Renal cortex interstitium (tissue), 11 donors: ENCODE measurements around the gene CDC34. TPM values are rescaled to one million over a fixed set of nuclear protein-coding genes. Genes with fewer than 3 reads are reported as not detected.
A peak's percentile ranks its signal among the peaks of the same experiment; 100 is the strongest.

Experiments
- DNase-seq, 11 donors: peaks; one replicate each; pipeline ENCODE4 v3.0.0-alpha.2; 2013; ENCODE audit warnings: low read depth in 9 of 11, low spot score in 4 of 11; ENCODE audit errors: extremely low read depth in 1 of 11
- polyA plus RNA-seq, 3 donors: library from polyadenylated mRNA; unstranded; fragments of 120-200 nt; gene quantifications; one replicate each; pipeline ENCODE4 v1.2.1, GENCODE V29; 2013; ENCODE audit not compliant: insufficient read length in 3 of 3

Gene CDC34
- polyA plus RNA-seq, 3 donors, result 48.3 to 75.3 (median 61.7) TPM

- DNase-seq, result no peak
These were observed 23.3 kb downstream of the CDC34 start for GRCh38 chr19:554817-555216.

- no peak for DNase-seq
These were observed 23.9 kb downstream of the CDC34 start for GRCh38 chr19:555474-555808.

DNA sequence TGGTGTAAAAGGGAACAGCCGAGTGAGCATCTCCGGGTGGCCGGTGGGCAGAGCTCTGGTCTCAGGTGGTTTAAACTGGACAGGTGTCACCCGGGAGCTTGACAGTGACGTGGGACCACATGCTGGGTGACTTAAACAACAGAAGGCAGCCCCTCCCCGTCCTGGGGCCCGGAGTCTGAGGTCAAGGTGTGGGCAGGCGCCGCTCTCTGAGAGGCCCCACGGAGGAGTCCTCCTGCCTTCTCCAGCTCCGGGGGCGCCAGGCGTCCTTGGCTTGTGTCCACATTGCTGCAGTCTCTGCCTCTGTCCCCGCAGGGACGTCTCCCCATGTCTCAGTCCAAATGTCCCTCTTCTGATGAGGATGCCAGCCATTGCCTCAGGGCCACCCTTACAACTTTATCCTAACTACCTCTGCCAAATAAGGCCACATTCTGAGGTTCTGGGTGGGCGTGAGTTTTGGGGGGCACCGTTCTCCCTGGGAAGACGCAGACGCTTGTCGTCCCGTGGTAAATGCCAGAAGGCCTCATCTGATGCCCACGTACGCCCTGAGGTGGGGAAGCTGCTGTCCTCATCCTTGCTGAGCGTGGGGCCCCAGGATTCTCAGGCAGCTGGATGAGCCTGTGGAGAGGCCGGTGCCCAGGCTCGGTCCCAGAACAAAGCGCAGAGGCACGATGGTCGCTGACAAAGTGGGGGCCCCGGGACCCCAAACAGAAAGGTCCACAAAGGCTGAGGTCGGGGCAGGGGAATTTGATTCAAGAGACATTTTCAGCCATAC is 25.2 kb downstream of the CDC34 start:
- DNase-seq, result no peak

DNA sequence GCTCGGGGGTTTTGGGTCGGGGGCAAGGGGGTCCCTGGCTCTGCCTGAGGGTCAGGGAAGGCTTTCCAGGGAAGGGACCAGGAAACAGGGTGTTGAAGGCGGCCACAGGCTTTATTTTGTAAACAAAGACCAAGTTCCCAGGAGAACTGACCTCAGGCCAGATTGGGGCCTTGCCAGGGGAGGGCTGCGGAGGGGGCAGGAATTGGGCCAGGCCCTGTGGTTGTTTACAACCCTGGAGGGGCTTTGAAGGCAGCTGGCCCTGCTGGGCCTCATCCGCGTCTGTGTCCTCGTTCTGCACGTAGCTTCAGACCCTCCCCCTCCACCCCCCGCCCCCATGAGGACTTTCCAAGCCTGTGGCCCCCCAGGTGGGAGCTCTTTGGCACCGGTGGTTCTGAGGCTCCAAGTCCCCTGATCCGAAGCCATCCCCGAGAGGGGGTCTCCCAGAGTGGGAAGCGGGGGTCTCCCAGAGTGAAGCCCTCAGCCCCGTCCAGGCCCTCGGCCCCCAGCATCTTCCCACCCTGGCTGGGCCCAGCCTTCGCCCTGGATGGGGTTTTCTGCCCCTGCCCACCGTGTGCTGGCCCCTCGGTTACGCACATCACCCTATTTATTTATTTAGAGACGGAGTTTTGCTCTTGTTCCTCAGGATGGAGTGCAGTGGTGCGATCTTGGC is 27.3 kb downstream of the CDC34 start:
- no peak for DNase-seq

GRCh38 chr19:560121-560520 is 28.6 kb downstream of the CDC34 start:
- DNase-seq, result no peak

GRCh38 chr19:566403-566802 is 34.8 kb downstream of the CDC34 start:
- no peak for DNase-seq

DNA sequence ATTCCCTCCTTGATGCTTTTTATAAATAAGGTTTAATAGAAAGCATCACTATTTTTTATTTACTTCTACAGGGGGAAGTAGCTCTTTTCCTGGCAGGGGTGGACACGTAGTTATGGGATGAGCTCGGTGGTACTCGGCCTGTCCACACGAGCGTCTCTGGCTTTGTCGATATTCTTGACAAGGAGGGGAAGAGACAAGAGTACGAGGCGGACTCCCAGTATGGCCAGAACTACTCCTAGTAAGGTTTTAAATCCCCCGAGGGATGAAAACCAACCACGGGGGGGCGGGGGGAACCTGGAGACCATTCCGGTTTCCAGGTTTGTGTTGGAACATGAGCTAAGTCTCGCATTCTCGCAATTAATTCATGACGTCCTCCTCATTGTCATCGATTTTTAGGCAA is 35.3 kb downstream of the CDC34 start:
- DNase-seq, result no peak

- no peak for DNase-seq
These were observed 35.8 kb downstream of the CDC34 start for GRCh38 chr19:567296-567900.

GRCh38 chr19:570251-570686 is 38.7 kb downstream of the CDC34 start:
- no peak for DNase-seq

DNA sequence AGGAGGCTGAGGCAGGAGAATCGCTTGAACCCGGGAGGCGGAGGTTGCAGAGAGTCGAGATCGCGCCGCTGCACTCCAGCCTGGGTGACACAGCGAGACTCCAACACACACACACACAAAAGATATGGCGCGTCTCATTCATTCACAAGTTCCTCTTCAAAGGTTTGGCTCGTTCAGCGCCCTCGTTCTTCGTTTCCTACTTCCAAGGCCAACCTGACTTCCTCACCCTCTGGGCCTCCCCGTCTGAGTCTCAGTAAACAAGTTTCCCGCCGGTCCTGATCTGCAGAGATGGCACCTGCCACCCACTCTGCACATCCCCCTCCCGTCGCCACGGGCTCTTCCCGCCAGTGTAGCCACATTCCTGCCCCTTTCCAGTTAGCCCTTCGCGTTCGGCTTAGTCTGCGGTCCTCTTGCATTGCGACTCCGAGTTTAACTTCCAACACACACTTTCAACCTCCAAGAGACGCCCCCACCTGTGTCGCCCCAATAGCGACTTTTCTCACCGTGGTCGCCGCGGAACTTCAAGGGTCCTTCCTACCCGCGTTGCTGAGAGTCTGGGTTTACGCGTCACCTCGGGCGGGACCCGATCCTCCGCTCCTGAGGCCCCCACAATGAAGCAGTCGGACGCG is 39.5 kb downstream of the CDC34 start:
- peak in 1 of 11 donors; percentile 37 for DNase-seq

DNA sequence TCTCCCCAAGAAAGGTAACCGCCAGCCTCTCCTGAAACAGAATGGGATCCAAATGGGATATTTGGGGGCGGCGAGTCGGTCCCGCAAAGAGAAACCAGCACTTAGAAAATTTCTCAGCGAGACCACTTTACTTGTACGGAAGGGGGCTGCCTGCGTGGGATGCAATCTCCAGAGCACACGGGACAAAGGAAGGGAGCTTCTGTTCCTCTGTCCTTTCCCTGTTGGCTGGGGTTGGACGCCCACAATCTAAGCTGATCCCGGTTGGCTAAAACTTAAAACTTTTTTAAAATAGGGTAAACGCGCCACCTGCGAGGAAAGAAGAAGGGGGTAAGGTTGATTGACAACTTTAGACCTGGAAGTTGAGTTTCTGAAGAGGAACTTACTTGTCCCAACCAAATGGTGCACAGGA is 40.0 kb downstream of the CDC34 start:
- DNase-seq, result peak in 1 of 11 donors; percentile 47

- peak; percentile 93 to 98 (median 96) for DNase-seq
These were observed 40.7 kb downstream of the CDC34 start, which contains the start of gene BSG for GRCh38 chr19:572140-572742. Gene BSG, plus strand, starts transcription at chr19:572596. Its CDS starts 39 bp downstream, at chr19:572635.

- peak in 1 of 11 donors; percentile 38 for DNase-seq
These were observed 41.4 kb downstream of the CDC34 start for GRCh38 chr19:572743-573518.

GRCh38 chr19:573519-573825 is 41.9 kb downstream of the CDC34 start:
- DNase-seq, result no peak

DNA sequence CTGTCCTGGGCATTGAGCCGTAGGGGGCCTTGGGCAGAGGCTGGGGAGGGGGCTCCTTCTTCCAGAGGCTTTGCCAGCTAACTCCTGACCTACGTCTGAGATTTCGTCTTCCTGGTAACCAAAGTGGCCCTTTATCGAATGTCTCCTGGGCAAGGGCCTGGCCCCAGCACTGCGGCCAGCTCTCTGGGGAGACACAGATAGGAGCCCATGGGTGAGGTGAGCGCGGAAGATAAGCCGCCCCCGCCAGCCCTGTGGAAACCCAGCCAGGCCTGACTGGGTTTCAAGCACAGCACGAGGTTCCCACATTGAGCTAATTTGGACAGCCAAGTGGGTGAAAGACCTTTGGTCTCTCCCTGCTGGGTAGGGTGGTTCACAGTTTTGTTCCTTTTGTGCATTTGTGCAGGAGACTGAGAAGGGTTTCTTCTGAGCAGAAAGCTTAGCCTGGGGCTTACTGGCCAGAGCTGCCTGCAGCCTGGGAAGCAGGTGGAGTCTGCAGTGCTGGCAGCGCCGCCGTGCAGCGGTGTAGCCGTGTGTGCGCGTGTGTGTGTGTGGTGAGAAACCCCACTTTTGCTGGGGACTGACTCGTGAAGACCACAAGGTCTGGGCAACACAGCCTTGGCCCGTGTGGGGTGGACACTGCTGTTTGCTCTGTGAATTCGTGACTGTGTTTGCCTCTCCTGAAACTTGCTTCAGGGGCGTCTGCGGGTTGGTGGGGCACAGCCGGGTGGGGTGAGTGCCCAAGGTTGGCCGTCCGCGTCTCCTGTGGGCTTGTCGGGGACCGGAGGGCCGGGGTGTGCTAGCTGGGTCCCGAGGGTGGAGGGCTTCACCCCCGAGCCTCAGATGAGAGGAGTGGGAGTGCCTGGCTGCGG is 43.3 kb downstream of the CDC34 start:
- DNase-seq, result no peak

- DNase-seq, result no peak
These were observed 44.3 kb downstream of the CDC34 start for GRCh38 chr19:575527-576506.
